A673 (cell line): Measurements from ENCODE around the gene KCTD8. TPM values are rescaled to one million over a fixed set of nuclear protein-coding genes. Genes with fewer than 3 reads are reported as not detected.

Source experiments
- BruUV-seq: library from RNA; stranded (reverse); fragments of 400-500 nt; replicated peaks from 2 replicates; lab custom pipeline; 2021; lab: Mats Ljungman, UMichigan
- CTCF ChIA-PET: fragments of 300-600 bp; sonication (Branson Sonifier 250); formaldehyde crosslinking; loops from one replicate; lab custom pipeline; 2022; ENCODE audit warnings: antibody characterized with exemption; lab: Charles Lee
- POLR2A ChIA-PET: fragments of 300-600 bp; sonication (Branson Sonifier 250); formaldehyde crosslinking; loops from one replicate; lab custom pipeline; 2022; ENCODE audit warnings: antibody characterized with exemption; ENCODE audit not compliant: low non-redundant PET; lab: Charles Lee
- DNase-seq: peaks from one replicate; pipeline ENCODE4 v3.0.0-alpha.2; 2015; ENCODE audit warnings: low spot score
- H3K27ac ChIP-seq: fragments of 200-600 bp; sonication (generic); 2 replicates; pipeline ENCODE4 v1.5.1; 2016; ENCODE audit warnings: mixed run types, low read depth, mild to moderate bottlenecking, mixed read lengths, antibody characterized with exemption, low read length; ENCODE audit not compliant: poor library complexity, severe bottlenecking
- H3K27me3 ChIP-seq: fragments of 200-600 bp; sonication (generic); replicated peaks from 2 replicates; pipeline ENCODE4 v1.6.1; 2017; ENCODE audit warnings: mixed run types, low read depth, mild to moderate bottlenecking, mixed read lengths, antibody characterized with exemption, low read length; ENCODE audit not compliant: insufficient read depth, poor library complexity
- H3K36me3 ChIP-seq: fragments of 200-600 bp; sonication (generic); 2 replicates; pipeline ENCODE4 v1.6.1; 2016; ENCODE audit warnings: mixed run types, mild to moderate bottlenecking, mixed read lengths, antibody characterized with exemption, low read length; ENCODE audit not compliant: insufficient read depth, poor library complexity, severe bottlenecking
- H3K4me1 ChIP-seq: fragments of 200-600 bp; sonication (generic); 2 replicates; pipeline ENCODE4 v1.6.1; 2017; ENCODE audit warnings: mixed run types, mild to moderate bottlenecking, mixed read lengths, antibody characterized with exemption, low read length; ENCODE audit not compliant: insufficient read depth, poor library complexity, severe bottlenecking
- H3K4me3 ChIP-seq: fragments of 200-600 bp; sonication (generic); 2 replicates; pipeline ENCODE4 v1.5.1; 2016; ENCODE audit warnings: low read depth, mixed run types, mild to moderate bottlenecking, mixed read lengths, low read length; ENCODE audit not compliant: poor library complexity, severe bottlenecking
- H3K9me3 ChIP-seq: fragments of 200-600 bp; sonication (generic); 2 replicates; pipeline ENCODE4 v1.6.1; 2016; ENCODE audit warnings: mixed run types, low read depth, mild to moderate bottlenecking, mixed read lengths, antibody characterized with exemption, low read length; ENCODE audit not compliant: poor library complexity, severe bottlenecking
- CTCF ChIP-seq: fragments of 300-800, 200-600 bp; sonication (generic); conservative IDR thresholded peaks from 2 replicates; pipeline ENCODE4 v1.5.1; 2017; ENCODE audit warnings: low read depth, mild to moderate bottlenecking, antibody characterized with exemption, low read length, moderate library complexity, mixed read lengths
- EZH2 ChIP-seq: fragments of 200-600 bp; sonication (generic); IDR thresholded peaks from 2 replicates; pipeline ENCODE4 v1.6.1; 2017; ENCODE audit warnings: borderline replicate concordance, low read depth, mild to moderate bottlenecking, mixed read lengths, antibody characterized with exemption, low read length; ENCODE audit not compliant: poor library complexity, severe bottlenecking
- intact Hi-C: fragments of 100-400 bp; cut with micrococcal nuclease; formaldehyde crosslinking; loops from one replicate; pipeline ENCODE4 v1.10.0; 2022; ENCODE audit not compliant: unreplicated experiment
- total RNA-seq: library from RNA; stranded (reverse); gene quantifications from 2 replicates; pipeline ENCODE4 v1.2.3, GENCODE V29; 2021

KCTD8 gene
- total RNA-seq, 1 experiment from 2014 or later: not detected

GRCh38 chr4:44165938-44166337 is 282.7 kb downstream of the KCTD8 start:
- Histone ChIP-seq H3K27ac (no peak overlapping the region), H3K27me3 (no peaks in the 10 kb centered on the region), H3K9me3 (peaks cover 24% of the 10 kb centered on the region), H3K4me3 (no peak overlapping the region), H3K36me3 (no peaks in the 10 kb centered on the region), H3K4me1 (no peaks in the 10 kb centered on the region)
- no peak for TF ChIP-seq EZH2
- TF ChIP-seq CTCF: no peak
- ChIA-PET CTCF (no interaction called here), POLR2A (no interaction called here)
- intact Hi-C loops: no loop called here
- BruUV-seq: no TSS peak
- DNase-seq: no peak

- DNase-seq: no peak
- no TSS peak for BruUV-seq
- TF ChIP-seq CTCF (no peak), EZH2 (no peak)
- POLR2A ChIA-PET: no interaction called here
- H3K27me3 ChIP-seq: no peaks in the 10 kb centered on the region
- no peaks in the 10 kb centered on the region for H3K36me3 ChIP-seq
- H3K27ac ChIP-seq: no peak overlapping the region
- H3K4me3 ChIP-seq: no peak overlapping the region
- no peaks in the 10 kb centered on the region for H3K4me1 ChIP-seq
- CTCF ChIA-PET: no interaction called here
- intact Hi-C loops: no loop called here
- peaks cover 16% of the 10 kb centered on the region for H3K9me3 ChIP-seq
These were observed 285.9 kb downstream of the KCTD8 start for GRCh38 chr4:44162538-44163270.

GRCh38 chr4:44161756-44162155 is 286.9 kb downstream of the KCTD8 start:
- no peaks in the 10 kb centered on the region for H3K4me1 ChIP-seq
- no peaks in the 10 kb centered on the region for H3K27me3 ChIP-seq
- ChIA-PET POLR2A (no interaction called here), CTCF (no interaction called here)
- no TSS peak for BruUV-seq
- no peaks in the 10 kb centered on the region for H3K36me3 ChIP-seq
- no peak for DNase-seq
- TF ChIP-seq EZH2: no peak
- TF ChIP-seq CTCF: no peak
- H3K27ac ChIP-seq: no peak overlapping the region
- intact Hi-C loops: no loop called here
- no peak overlapping the region for H3K4me3 ChIP-seq
- H3K9me3 ChIP-seq: peaks cover 17% of the 10 kb centered on the region
